Measurements from ENCODE around the gene SOCS2.
A peak's percentile ranks its signal among the peaks of the same experiment; 100 is the strongest.

The SOCS2 gene

DNA sequence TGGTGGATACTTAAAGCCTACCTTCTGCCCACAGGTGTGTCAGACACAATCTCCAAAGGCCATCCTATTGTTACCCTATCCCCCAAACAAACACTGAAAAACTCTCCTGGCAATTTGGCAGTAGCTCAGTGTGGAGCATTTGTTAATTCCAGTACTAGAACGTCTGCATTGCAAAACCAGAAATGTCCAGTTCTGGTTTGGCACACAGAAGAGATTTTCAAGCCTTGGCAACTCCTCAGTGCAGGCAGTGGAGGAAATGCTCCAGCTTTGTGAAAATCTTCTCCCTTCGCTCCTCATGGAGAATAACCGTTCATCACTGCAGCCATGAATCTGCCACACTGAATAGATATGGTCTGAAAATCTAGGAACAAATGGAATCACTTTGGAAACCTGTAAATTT lies 5.3 kb upstream of the SOCS2 start:
- peak in 1 of 56 donors; percentile 4 for DNase-seq

DNA sequence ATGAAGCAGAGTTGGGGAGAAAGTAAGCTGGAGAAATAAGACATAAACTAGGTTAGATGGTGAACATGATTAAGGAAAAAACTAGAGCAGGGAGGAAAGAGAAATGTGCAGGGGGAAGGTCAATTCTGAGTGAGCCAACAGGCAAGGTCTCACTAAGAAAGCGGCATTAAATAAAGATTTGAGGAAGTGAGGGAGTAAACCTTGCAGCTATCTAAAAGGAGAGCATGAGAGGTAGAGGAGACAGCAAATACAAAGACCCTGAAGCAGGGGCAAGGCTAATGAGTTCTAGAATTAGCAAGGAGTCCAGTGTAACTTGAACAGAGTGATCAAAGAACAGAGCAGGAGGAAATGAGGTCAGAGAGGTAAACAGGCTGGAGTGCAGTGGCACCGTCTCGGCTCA lies 4.4 kb upstream of the SOCS2 start:
- no peak for DNase-seq

DNA sequence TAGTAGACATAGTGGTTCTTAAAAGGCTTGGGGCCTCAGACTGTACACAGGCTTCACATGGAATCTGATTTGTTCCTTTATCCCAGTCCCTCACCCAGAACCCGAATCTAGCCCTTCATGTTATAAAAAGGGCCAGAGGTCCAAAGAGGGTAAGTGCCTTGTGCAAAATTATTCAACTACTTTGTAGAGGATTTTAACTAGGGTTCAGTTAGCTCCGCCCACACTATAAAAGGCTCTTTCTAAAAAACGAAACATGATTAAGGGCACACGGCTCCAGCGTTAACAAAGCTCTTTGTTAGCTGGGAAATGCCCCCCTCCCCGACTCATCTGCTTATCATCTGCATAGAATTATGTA lies 3.2 kb upstream of the SOCS2 start:
- DNase-seq = no peak

DNA sequence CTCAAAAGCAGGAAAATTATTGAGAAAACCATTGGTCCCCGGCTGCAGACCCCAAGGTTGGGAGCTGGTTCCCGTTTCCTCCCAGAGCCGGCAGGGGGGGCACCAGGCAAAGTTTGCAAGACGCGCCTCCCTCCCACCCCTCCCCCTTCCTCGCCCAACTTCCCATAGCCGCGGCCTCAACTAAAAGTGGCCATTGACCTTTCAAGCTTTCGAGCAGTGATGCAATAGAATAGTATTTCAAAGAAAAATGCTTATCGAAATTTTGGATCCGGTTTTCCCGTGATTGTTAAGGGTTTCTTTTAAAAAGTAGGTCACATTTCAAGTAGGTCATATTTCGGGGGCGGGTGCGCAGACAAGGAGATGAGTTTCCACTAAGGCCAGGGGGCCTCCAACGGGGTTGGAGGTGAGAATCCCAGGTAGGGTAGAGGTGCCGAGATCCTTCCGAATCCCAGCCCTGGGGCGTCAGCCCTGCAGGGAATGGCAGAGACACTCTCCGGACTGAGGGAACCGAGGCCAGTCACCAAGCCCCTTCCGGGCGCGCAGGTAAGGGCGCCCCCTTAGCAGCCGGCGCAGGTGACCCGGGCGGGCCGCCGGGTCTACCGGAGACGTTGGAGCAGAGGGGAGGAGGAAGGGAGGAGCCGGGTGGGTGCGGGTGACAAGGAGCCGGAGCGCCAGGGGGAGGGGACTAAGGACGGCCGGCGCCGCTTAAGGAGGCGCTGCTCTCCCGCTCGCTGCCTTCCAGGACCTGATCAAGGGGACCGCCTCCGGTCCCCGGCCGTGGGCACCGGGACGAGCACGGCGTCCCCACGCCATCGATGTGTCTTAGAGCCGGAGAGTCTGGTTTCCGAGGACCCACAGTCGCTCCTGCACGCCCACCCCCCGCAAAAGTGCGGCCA lies 2.6 kb upstream of the SOCS2 start:
- DNase-seq = peak in 53 of 56 donors; percentile 5 to 80 (median 56)

DNA sequence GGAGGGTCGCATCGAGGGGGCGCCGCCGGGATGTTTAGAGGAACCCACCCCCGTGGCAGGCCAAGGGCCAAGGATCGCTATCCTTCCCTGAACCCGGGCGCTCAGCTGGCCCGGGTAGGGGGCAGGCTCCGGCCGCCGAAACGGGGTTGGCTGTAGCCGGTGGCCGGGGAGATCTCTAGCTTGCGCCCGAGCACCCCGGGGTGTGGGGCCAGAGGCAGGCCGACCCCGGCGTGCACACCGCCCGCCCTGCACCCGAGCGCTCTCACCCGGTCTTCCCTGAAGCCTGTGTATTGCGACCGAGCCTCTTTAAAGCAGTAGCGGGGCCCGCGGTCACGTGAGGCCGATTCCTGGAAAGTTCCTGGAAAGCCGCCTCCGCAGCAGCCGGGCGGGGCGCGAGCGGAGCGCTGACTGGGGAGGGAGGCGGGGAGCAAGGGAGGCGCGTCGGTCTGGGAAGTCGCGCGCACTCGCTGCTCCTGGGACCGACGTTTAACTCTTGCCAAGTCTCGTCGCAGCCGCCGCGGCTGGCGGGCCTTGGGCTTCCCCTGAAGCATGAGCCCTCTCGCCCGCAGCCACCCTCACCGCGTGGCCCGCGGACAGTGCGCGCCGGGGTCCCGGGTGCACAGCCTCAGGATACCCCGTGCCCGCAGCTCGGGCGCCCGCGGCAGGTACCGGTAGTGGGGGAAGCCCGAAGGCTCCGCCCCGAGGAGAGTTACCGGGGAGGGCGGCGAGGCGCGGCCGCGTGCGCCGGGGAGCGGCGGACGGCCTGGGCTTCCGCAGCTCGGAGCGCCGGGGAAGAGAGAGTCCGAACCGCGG lies 1.7 kb upstream of the SOCS2 start:
- peak in 54 of 56 donors; percentile 7 to 91 (median 77) for DNase-seq

DNA sequence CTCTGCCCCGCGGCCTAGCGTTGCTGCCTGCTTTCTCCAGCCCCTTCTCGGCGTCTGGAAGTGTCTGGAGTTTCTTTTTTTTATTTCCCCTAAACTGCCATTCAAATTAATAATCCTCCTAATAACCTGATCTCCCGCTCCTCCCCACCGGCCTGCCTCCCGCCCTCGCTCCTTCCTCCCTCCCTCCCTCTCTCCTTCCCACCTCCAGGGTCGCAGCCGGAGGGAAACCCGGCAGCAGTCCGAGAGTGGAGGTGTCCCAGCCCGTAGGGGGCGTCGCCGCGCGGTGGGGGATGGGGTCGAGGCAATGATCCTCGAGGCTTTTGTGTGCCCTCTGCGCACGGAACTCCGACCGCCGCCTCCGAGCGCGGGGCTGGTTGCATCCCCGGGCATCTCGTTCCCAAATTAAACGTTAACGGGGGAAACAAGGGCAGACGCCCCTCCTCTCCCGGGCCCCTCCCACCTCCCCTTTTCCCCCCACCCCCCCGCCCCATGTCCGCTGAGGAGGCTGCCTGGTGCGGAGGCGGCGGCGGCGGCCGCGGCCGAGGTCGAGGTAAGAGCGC lies 1.0 kb upstream of the SOCS2 start:
- peak in 30 of 56 donors; percentile 9 to 58 (median 35) for DNase-seq

DNA sequence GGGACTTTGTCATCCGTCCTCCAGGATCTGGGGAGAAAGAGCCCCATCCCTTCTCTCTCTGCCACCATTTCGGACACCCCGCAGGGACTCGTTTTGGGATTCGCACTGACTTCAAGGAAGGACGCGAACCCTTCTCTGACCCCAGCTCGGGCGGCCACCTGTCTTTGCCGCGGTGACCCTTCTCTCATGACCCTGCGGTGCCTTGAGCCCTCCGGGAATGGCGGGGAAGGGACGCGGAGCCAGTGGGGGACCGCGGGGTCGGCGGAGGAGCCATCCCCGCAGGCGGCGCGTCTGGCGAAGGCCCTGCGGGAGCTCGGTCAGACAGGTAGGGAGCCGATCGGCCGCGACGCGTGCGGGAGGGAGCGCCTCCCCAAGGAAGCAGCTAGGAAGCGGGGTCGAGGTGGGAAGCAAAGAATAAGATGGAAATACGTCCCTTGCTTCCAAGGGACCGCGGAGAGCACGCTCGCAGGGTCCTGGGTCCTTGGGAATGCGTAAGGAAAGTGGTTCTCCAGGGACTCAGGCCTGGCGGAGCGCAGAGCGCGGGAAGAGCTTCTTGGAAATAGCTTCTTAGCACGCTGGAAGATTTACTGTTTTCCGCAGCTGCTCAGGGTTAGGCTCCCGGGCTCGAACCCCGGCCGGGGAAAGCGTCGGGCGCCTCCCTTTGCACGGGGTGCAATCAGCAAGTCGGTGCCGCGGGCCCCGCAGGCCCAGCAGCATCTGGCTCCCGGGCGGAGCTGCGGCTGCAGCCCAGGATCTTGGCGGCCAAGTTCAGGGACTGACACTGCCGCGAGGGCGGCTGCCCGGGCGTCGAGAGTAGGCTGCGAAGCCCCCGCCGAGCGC lies 457 bp downstream of the SOCS2 start:
- peak in 10 of 56 donors; percentile 4 to 46 (median 25) for DNase-seq

DNA sequence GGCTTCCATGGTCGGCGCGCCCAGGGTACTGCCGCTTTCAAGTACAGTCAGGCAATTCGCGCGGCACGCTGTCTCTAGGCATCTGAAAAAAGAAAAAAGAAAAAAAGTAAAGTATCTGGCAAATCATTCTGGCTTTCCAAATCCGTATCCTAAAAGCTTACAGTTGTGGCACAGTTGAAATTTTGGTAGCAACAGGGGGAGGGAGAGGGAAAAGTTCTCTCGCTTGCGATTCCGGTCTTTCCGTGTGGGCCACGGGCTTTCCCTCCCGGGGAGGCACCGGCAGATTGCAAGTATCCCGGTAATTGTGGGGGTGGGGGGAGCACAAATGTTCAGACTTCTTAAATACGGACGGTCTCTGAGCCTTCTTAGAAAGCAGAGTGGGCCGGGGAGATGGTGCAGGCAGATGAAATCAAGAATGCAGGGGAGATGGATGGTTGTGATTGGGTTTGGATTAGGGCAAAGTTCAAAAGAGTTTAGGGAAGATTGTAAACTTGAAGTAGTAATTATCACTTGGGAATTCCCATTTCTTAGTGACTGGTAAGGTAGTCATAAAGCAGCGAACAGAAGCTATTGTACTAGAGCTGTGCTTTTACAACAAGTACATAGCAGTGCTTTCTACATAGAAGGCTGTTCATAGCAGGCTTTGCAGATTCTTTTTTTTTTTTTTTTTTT lies 1.2 kb downstream of the SOCS2 start:
- peak in 2 of 56 donors; percentile 13 to 19 for DNase-seq

DNA sequence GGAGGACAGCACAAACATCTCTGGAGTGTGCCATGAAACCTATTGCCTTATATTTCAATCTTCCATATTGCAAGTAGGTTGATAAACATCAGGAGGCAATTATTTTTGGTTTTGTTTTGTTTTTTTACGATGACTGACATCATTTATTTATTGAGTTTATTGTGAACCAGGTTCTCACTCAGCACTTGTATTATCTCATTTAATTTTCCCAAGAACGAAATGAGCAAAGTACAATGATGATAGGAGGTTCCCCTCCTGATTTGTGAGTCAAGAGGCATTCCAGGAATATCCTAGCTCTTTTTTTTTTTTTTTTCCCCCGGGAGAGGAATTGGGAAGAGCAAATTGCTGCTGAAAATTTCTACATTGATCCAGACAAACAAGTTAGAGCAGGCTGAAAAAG lies 4.7 kb downstream of the SOCS2 start:
- DNase-seq = no peak

DNA sequence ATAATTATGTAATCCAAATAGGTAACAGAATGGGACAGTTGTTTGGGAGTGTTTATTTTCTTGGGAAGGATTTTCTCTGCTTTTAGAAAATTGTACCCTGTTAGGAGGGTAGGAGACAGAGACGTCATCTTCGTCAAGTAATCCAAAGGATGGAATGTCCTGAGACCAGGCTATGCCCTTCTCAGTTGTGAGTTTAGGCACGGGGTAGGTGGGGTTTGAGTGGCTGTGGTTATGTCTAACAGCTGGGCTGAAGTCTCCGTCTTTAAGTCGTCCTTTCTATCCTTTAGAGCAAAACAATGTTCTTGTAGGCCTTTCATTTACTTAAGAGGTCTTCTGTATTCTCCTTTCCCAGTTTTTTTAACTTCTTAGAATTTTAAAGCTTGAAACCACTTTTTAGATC lies 5.7 kb downstream of the SOCS2 start:
- no peak for DNase-seq

DNA sequence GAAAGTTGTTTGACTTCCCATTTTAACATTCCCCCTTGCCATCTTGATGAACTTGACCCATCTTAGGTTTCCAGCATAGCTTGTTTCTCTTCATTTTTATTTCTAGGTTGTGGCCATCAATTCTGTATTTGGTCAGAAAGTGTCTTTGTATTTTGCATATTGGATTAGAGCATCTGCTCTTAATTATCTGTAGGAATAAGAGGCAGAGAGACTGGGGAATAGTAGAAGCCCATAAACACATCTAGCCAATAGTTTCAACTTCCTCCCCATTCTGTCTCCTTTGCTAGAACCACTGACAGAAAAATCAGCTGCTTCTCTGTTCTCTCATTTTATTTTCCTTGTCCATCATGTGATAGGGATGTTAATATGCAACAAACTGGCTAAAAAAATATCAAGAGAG lies 8.2 kb downstream of the SOCS2 start:
- DNase-seq = no peak

DNA sequence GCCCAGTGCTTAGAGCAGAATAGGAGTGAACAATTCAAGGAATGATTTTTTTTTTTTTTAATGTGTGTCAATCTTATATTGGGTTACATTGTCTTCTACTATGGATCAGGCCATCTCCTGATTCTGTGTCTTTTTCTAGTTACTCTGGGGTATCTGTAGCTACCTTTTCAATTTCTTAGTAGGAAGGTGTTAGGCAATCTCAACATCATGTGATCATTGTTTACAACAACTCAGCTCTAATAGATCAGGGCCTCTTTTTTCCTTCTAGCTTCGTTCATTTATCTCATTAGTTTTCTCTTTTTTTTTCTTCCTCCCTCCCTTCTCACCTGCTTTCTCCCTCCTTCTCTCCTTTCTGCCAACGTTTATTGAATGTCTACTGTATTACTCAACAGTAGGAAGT lies 8.9 kb downstream of the SOCS2 start:
- no peak for DNase-seq

DNA sequence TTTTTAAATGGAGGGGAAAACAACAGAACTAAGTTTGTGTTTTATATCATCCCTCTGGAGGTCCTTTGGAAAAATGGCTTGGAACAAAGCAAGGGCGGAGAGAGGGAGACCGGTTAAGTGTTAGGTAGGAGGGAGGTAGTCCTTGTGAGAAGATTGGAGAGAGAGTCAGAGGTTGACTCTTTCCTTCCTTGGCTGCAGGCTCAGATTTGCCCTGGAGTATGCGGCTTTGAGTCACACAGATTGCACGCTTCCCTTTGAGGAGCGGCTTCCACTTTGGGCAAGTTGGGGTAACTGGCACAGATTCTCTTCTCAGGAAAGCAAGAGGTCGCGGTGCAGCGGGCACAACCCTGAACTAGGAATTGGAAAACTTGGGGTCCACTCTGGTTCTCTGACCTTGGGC lies 9.9 kb downstream of the SOCS2 start:
- DNase-seq = no peak

DNA sequence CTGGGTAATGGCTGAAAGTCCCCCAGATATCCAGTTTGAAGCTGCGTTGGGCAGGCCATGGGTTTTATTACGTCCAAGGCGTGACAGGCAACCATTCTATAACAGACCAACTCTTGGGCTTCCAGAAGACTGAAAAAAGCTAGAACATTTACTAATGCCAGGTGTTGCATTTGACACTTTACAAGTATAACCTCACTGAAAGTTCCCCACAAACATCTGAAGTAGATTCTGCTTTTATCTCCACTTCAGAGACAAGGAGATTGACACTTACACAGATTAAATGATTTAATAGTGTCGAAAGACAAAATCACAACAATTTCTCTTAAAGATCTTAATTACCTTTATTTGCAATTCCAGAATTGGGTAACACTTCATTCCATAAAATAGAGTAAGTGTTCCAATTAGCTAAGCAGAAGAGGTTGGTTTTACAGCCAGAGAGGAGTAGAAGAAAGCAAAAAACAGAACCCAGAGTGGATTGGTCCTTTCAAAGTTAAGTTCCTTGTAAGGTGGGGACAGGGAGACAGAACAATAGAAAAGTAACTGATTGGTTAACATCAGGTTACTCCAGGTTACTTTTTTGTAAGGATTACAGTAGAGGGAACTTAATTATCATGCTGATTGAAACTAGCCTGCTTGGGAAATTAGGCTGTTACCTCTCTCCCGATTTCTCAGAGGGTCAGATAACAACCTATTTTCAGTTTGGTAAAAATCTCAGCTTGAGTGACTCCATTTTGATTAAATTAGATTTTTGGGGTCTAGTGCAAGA lies 11.3 kb downstream of the SOCS2 start:
- DNase-seq = no peak

DNA sequence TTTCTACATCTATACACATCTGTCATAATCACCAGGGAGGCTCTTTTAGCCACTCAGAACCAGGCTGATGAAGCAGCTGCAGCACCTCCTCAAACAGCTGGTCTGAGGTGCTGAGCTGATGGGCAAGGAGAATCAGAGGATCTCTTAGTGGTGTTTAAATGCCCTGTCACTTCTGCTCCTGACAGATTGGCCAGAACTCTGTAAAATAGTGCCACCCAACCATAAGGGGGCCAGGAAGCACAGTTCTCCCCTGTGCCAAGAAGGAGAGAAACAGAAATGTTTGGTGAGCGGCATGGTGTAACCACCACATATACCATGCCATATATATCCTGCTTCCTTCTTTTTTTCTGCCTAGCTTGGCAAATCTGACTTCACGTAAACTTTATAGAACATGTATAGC lies 12.8 kb downstream of the SOCS2 start:
- DNase-seq = no peak

DNA sequence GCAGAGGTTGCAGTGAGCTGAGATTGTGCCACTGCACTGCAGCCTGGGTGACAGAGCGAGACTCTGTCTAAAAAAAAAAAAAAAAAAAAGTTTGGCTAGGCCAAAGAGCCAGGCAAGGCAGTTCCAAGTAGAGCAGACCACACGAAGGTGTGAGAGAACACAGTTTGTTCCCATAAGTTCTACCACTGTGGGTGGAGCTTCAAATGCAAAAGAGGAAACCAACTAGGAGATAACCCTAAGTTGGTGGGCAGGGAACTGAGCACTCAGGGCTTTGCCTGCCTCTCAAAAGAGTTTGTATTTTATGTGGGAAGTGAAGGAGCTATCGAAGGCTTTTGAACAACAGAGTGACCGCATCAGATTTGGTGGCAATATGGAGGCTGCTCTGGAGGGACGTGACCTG lies 15.1 kb downstream of the SOCS2 start:
- DNase-seq = no peak

DNA sequence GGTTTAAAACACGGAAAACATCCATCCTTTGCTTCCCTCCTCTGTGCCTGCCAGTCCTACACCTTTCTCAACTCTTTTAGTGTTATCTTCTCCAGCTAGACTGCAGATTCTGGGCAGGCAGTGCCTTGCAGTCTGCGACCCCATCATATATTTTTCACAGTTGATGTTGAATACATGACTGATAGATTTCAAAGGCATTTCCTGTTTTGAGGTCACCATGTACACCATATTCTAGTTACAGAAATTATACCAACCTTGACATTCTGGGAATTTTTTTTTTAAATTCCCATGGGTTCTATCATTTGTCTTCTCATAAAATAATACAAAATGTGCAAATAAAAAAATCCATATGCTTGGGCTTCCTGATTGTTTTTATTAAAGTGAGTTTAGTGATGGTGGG lies 16.6 kb downstream of the SOCS2 start:
- DNase-seq = no peak

DNA sequence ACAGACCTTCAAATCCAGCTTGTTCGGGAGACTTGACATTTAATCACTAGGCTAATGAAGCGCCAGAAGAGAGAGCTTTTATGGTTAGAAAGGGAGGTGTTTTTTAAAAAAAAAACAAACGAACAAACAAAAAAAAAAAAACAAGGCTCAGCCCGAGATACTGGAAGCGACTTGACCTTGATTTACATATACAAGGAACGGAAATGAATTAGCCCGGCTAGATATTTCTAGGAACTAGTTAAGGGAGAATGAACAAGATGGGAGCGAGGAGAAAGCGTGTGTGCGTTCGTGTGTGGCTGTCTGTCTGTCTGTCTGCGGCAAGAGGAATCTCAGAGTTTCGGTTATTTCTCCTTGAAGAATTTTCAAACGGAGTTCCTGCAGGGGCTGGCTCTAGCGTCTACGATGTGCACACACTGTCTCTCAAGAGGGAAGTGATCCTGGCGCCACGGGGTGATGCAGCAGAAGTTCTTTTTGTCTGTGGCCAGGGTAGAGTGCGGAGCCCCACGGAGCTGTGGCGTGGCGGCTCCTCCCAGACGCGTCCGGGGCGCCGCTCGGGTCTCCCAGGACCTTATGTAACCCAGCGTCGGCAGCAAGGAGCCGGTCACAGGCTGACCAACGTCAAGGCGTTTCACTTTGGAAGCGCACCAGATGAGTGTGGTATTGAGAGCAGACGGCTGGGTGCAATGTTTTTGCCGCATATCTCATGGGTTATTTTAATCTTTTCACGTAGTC lies 18.8 kb downstream of the SOCS2 start:
- peak in 49 of 56 donors; percentile 5 to 80 (median 39) for DNase-seq
